MM.1S (cell line): ENCODE data around the gene MICAL2.

ENCODE experiments used
- DNase-seq: peaks from one replicate; pipeline ENCODE4 v3.0.0-alpha.2; 2015
- H2AFZ ChIP-seq: fragments of 300-600 bp; sonication (generic); 2 replicates; pipeline ENCODE4 v1.6.0; 2016; ENCODE audit warnings: antibody characterized with exemption, low read length
- H3F3A ChIP-seq: fragments of 300-600 bp; sonication (generic); 2 replicates; pipeline ENCODE4 v1.6.1; 2016; ENCODE audit warnings: mild to moderate bottlenecking, antibody characterized with exemption, low read length, moderate library complexity, mixed read lengths; ENCODE audit not compliant: insufficient read depth
- H3K27ac ChIP-seq: fragments of 300-600 bp; sonication (generic); 2 replicates; pipeline ENCODE4 v1.5.1; 2016; ENCODE audit warnings: mild to moderate bottlenecking, low read length
- H3K27me3 ChIP-seq: fragments of 300-600 bp; sonication (generic); replicated peaks from 2 replicates; pipeline ENCODE4 v1.6.0; 2016; ENCODE audit warnings: low read length; ENCODE audit not compliant: insufficient read depth
- H3K36me3 ChIP-seq: fragments of 300-600 bp; sonication (generic); replicated peaks from 2 replicates; pipeline ENCODE4 v1.6.1; 2016; ENCODE audit warnings: mild to moderate bottlenecking, low read length, mixed read lengths; ENCODE audit not compliant: insufficient read depth
- H3K4me1 ChIP-seq: fragments of 300-600 bp; sonication (generic); 2 replicates; pipeline ENCODE4 v1.6.1; 2016; ENCODE audit warnings: low read length, mixed read lengths
- H3K4me2 ChIP-seq: fragments of 300-600 bp; sonication (generic); 2 replicates; pipeline ENCODE4 v1.6.0; 2016; ENCODE audit warnings: low read depth, low read length
- H3K4me3 ChIP-seq: fragments of 300-600 bp; sonication (generic); 2 replicates; pipeline ENCODE4 v1.5.1; 2016; ENCODE audit warnings: low read length, mixed read lengths
- H3K79me2 ChIP-seq: fragments of 300-600 bp; sonication (generic); 2 replicates; pipeline ENCODE4 v1.6.1; 2016; ENCODE audit warnings: mixed run types, low read length, mixed read lengths
- H3K9ac ChIP-seq: fragments of 300-600 bp; sonication (generic); 2 replicates; pipeline ENCODE4 v1.6.1; 2016; ENCODE audit warnings: low read length, mixed read lengths
- H3K9me2 ChIP-seq: fragments of 300-600 bp; sonication (generic); replicated peaks from 2 replicates; pipeline ENCODE4 v1.6.1; 2016; ENCODE audit warnings: mild to moderate bottlenecking, low read length, mixed read lengths; ENCODE audit not compliant: insufficient read depth
- H3K9me3 ChIP-seq: fragments of 300-600 bp; sonication (generic); replicated peaks from 2 replicates; pipeline ENCODE4 v1.6.1; 2016; ENCODE audit warnings: mild to moderate bottlenecking, low read length, mixed read lengths; ENCODE audit not compliant: insufficient read depth
- H4K20me1 ChIP-seq: fragments of 300-600 bp; sonication (generic); 2 replicates; pipeline ENCODE4 v1.6.1; 2016; ENCODE audit warnings: mild to moderate bottlenecking, low read length, moderate library complexity, mixed read lengths; ENCODE audit not compliant: insufficient read depth
- CTCF ChIP-seq: fragments of 300-600 bp; sonication (generic); IDR thresholded peaks from 2 replicates; pipeline ENCODE4 v1.5.1; 2016; ENCODE audit warnings: antibody characterized with exemption, low read length, mixed read lengths
- EZH2 ChIP-seq: fragments of 300-600 bp; sonication (generic); optimal IDR thresholded peaks from 2 replicates; pipeline ENCODE3; 2017; ENCODE audit warnings: low read depth, mild to moderate bottlenecking, antibody characterized with exemption, low read length, mixed read lengths
- EZH2phosphoT487 ChIP-seq: fragments of 300-600 bp; sonication (generic); IDR thresholded peaks from 2 replicates; pipeline ENCODE4 v1.6.1; 2018; ENCODE audit warnings: antibody characterized with exemption, low read length

Gene MICAL2

GRCh38 chr11:12260731-12261521, 150.5 kb downstream of the MICAL2 start:
- DNase-seq = no peak
- H3K4me1 ChIP-seq = no peaks in the 10 kb centered on the region
- no peak overlapping the region for H3K4me2 ChIP-seq

GRCh38 chr11:12261551-12261950, 151.2 kb downstream of the MICAL2 start:
- Histone ChIP-seq H3F3A (no peaks in the 10 kb centered on the region), H3K27ac (no peak overlapping the region), H3K27me3 (no peaks in the 10 kb centered on the region), H3K4me2 (no peak overlapping the region), H3K79me2 (no peaks in the 10 kb centered on the region), H3K4me3 (no peak overlapping the region), H2AFZ (no peak overlapping the region), H4K20me1 (no peaks in the 10 kb centered on the region), H3K4me1 (no peaks in the 10 kb centered on the region), H3K36me3 (no peaks in the 10 kb centered on the region), H3K9ac (no peak overlapping the region), H3K9me3 (no peaks in the 10 kb centered on the region), H3K9me2 (no peaks in the 10 kb centered on the region)
- DNase-seq = no peak
- TF ChIP-seq CTCF (no peak), EZH2phosphoT487 (no peak), EZH2 (no peak)

More at GRCh38 chr11:12260731-12261521, 150.5 kb downstream of the MICAL2 start:
- Histone ChIP-seq H3K36me3 (no peaks in the 10 kb centered on the region), H3K9me3 (no peaks in the 10 kb centered on the region), H3F3A (no peaks in the 10 kb centered on the region), H4K20me1 (no peaks in the 10 kb centered on the region), H3K9me2 (no peaks in the 10 kb centered on the region), H3K27me3 (no peaks in the 10 kb centered on the region), H2AFZ (no peak overlapping the region), H3K27ac (no peak overlapping the region), H3K9ac (no peak overlapping the region), H3K4me3 (no peak overlapping the region), H3K79me2 (no peaks in the 10 kb centered on the region)
- TF ChIP-seq EZH2phosphoT487 (no peak), EZH2 (no peak), CTCF (no peak)

DNA sequence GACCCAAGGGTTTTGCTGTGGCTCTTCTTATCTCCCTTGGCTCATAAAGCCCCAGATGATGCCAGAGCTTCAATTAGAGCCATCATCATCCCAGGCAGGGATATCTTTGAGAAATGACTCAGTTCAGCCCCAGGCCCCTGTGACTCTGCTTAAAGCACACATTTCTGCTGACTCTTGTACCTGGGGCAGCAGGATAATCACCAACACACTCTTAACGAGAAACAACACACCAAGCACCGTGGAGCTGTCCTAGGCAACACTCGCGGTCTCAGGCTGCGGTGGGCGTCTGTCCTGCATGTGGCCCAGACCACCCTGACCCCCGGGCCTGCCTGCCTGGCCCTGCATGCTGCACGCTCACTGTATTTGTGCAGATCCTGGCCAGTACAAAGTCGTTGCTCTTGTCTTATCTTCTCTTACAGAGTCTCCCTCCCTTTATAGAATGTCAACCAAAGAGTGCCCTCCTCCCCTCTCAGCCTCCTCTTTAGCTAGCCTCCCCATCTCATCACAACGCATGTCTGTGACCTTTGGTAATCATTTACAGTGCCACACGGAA, 152.8 kb downstream of the MICAL2 start:
- H3F3A ChIP-seq = no peaks in the 10 kb centered on the region
- no peaks in the 10 kb centered on the region for H4K20me1 ChIP-seq
- H3K4me1 ChIP-seq = no peaks in the 10 kb centered on the region
- no peak for TF ChIP-seq EZH2
- TF ChIP-seq CTCF = no peak
- TF ChIP-seq EZH2phosphoT487 = no peak
- no peaks in the 10 kb centered on the region for H3K36me3 ChIP-seq
- no peaks in the 10 kb centered on the region for H3K9me2 ChIP-seq
- no peak overlapping the region for H3K9ac ChIP-seq
- H3K4me2 ChIP-seq = no peak overlapping the region
- H2AFZ ChIP-seq = no peak overlapping the region
- H3K9me3 ChIP-seq = no peaks in the 10 kb centered on the region
- H3K4me3 ChIP-seq = no peak overlapping the region
- H3K27ac ChIP-seq = no peak overlapping the region
- no peaks in the 10 kb centered on the region for H3K79me2 ChIP-seq
- no peak for DNase-seq
- no peaks in the 10 kb centered on the region for H3K27me3 ChIP-seq
